Large intestine (tissue), 3 donors: ENCODE measurements around the gene LHPP. TPM values are rescaled to one million over a fixed set of nuclear protein-coding genes. Genes with fewer than 3 reads are reported as not detected.

Experiments used
- DNase-seq, 2 donors: peaks; one replicate each; pipeline versions ENCODE4 v3.0.0 to v3.0.0-alpha.2; 2013
- H3K27ac ChIP-seq: one replicate; pipeline ENCODE4 v1.5.1; 2013; ENCODE audit warnings: low read length
- H3K27me3 ChIP-seq: 2 replicates; pipeline ENCODE4 v1.6.1; 2013; ENCODE audit warnings: low read length; ENCODE audit not compliant: control insufficient read depth, insufficient read depth
- H3K36me3 ChIP-seq: 2 replicates; pipeline ENCODE4 v1.6.1; 2013; ENCODE audit warnings: low read length; ENCODE audit not compliant: control insufficient read depth, insufficient read depth
- H3K4me1 ChIP-seq: one replicate; pipeline ENCODE4 v1.6.1; 2013; ENCODE audit warnings: low read length; ENCODE audit not compliant: control insufficient read depth, insufficient read depth
- H3K4me3 ChIP-seq: one replicate; pipeline ENCODE4 v1.5.1; 2013; ENCODE audit warnings: low read length
- H3K9me3 ChIP-seq: one replicate; pipeline ENCODE4 v1.6.1; 2013; ENCODE audit warnings: mild to moderate bottlenecking, low read depth, low read length, moderate library complexity; ENCODE audit not compliant: control insufficient read depth
- WGBS: methylation state at CpG from one replicate; pipeline ENCODE4 v1.1.5; 2013; ENCODE audit warnings: low lambda C conversion rate; ENCODE audit not compliant: insufficient coverage; 5-methylcytosine and 5-hydroxymethylcytosine counted together
- polyA plus RNA-seq: library from polyadenylated mRNA; unstranded; fragments of 120-200 nt; gene quantifications from one replicate; pipeline ENCODE4 v1.2.1, GENCODE V29; 2013

LHPP gene
- polyA plus RNA-seq, 1 donor = 40.7 TPM

DNA sequence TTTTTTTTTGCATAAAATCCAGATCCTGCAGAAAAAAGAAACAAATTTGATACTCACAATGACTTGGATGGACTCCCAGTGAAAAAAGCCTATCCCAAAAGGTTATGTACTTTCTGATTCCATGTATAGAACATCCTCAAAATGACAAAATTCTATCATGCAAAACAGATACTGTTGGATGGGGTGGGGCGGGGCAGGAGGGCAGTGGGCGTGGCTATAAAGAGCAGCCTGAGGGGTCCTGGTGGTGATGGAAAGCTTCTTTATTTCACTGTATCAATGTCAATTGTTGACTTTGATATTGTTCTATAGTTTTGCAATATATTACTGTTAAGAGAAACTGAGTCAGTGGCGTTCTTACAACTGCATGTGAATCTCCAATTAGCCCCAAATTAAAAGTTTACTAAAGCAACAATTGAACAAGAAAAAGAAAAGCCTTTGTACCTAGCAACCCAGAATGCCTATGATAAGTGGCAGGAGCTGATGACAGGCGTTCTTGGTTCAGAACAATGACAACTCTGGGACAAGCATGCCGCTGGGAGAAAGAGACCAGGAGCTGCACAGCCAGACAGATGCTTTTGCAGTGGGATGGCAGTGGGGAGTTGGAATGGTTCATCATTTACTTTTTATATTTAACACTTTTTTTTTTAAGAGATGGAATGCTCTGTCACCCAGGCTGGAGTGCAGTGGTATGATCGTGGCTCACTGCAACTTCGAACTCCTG lies 101.9 kb downstream of the LHPP start:
- Histone ChIP-seq H3K27me3 (no peaks in the 10 kb centered on the region), H3K4me1 (no peaks in the 10 kb centered on the region), H3K36me3 (peaks cover 2% of the 10 kb centered on the region), H3K27ac (no peak overlapping the region), H3K9me3 (no peaks in the 10 kb centered on the region), H3K4me3 (no peak overlapping the region)
- DNase-seq = no peak
- WGBS = 100% methylated on average over 1 of the region's 7 CpGs

DNA sequence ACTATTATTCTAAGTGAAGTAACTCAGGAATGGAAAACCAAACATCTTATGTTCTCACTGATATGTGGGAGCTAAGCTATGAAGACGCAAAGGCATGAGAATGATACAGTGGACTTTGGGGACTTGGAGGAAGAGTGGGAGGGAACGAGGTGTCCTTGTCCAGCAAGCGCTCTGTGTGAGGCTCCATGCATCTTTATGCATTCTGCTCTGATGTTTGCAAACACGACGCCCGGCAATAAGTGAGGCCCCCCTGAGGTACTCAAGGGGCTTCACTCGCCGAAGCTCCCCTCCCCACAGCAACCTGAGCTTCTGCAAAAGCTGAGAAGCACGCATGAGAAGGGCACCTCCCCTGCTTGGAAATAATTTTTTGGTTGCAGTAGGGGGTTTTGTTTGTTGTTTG lies 103.3 kb downstream of the LHPP start:
- Histone ChIP-seq H3K9me3 (no peaks in the 10 kb centered on the region), H3K36me3 (no peaks in the 10 kb centered on the region), H3K4me3 (no peak overlapping the region), H3K4me1 (no peaks in the 10 kb centered on the region), H3K27me3 (no peaks in the 10 kb centered on the region), H3K27ac (no peak overlapping the region)
- no CpG with 5 or more reads among the region's 9 CpGs for whole genome bisulfite sequencing
- no peak for DNase-seq

DNA sequence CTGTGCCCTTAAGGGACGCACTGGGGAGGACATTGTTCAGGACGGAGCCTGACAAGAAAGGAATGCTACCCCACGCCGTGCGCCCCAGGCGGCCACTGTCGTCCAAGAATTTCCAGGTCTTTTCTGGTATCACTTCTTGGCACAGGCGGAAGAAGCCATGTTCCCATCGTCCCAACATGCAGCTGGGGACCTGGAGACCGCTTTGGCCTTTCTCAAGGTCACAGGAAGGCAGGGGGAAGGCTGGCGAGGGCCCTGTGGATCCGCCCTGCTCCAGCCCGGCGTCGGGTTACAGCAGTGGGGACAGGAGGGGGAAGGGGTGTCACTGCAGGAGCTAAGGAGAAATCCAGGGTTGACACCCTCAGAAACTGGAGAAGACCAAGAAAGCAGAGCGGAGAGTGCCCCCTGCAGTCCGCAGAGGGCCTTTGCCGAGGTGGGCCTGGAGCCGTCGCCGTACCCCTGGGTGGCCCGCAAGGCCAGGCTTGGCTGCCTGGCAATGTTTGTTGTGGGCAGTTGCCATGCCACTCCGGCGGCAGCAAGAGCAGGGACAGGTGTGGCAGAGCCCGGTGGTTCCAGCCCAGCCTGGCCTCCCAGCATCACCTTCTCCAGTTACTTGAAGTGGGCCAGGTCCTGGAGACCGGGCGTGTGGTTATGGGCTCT lies 104.1 kb downstream of the LHPP start:
- H3K4me1 ChIP-seq = no peaks in the 10 kb centered on the region
- no CpG with 5 or more reads among the region's 27 CpGs for WGBS
- no peaks in the 10 kb centered on the region for H3K27me3 ChIP-seq
- DNase-seq = no peak
- H3K27ac ChIP-seq = no peak overlapping the region
- H3K9me3 ChIP-seq = no peaks in the 10 kb centered on the region
- H3K4me3 ChIP-seq = no peak overlapping the region
- H3K36me3 ChIP-seq = no peaks in the 10 kb centered on the region

DNA sequence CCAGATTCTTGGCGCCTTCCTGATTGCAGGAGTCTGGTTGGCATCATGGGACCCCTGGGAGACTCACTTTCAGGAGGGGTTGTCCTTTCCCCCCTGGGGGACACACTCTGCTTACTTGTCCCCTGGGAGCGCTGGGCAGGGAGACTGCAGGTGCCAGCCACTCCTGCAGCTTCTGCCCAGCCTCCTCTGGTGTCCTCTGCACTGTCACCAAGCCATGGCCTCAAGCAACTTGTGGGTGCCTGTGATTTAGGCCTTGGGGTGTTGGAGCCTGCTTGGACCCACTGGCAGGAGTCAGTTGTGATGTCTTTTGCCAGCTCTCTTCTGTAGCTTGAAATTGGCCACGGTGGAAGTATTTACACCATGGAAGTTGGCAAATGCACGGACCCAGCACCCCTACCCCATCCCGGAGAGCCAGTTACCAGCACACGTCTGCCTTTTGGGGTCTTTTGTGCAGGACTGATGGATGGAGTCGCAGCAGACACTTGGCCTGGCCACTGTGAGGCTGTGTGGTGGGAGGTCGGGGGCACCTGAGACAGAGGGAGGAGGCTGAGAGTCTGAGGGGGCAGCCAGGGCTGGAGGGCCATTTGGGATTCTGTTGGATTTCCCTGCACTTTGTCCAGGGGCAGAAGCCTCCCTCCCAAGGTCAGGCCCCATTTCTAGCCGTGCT lies 104.7 kb downstream of the LHPP start:
- no peaks in the 10 kb centered on the region for H3K27me3 ChIP-seq
- no CpG with 5 or more reads among the region's 9 CpGs for whole genome bisulfite sequencing
- no peak overlapping the region for H3K27ac ChIP-seq
- no peaks in the 10 kb centered on the region for H3K36me3 ChIP-seq
- DNase-seq = no peak
- H3K4me1 ChIP-seq = no peaks in the 10 kb centered on the region
- no peaks in the 10 kb centered on the region for H3K9me3 ChIP-seq
- H3K4me3 ChIP-seq = no peak overlapping the region

DNA sequence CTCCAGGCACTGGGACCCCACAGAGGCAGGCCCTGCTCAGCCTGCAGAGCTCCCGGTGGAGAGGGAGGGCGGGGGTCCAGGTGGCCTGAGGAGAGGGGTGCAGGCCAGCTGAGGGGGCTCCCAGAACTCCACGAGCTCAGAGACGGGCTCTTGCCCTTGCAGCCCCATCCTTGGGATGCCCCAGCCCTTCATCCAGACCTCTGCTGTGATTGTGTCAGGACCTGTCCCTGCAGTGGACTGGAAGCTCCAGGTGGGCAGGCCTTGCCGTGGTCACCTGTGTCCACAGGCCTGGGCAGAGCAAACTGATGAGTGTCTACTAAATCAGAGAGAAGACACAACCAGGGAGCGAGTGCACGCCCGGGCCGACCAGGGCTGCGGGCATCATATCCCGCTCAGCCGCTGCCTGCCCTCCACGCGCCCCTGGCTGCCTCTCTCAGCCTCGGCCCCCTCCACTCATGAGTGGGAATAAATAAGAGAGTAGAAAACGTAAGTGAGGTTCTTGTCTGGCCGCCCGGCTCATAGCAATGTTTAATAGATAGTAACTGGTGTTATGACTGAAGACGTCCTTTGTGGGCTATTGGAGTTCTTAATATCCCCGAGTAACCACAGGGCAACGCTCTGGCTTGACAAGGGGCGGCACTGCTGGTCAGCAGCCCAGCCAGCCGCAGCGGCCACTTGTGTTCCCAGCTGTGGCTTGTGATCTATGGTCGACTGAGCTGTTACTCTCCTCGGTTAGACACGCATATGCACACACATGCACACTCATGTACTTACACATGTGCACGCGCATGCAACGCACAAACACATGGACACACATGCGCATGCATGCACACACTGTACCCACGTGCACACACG lies 105.6 kb downstream of the LHPP start:
- WGBS = 97% methylated on average over 5 of the region's 33 CpGs
- DNase-seq = no peak

DNA sequence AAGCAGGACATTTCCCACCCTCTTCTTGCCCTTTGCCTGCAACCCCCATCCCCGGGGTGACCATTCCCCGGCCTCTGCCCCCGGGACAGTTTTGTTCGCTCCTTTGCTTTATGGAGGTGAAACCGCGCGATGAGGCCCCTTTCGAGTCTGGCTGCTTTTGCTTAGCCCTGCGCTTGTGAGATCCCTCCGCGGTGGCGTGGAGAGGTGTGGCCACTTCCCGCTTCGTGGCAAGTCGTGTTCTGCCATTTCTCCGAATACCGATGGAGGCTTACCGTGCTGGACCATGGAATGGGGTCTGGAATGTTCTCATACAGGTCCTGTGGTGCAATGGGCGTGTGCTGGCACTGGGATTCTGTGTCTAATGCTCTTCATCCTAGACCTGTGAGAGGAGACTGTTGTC lies 106.7 kb downstream of the LHPP start:
- no peak overlapping the region for H3K4me3 ChIP-seq
- DNase-seq = no peak
- no peaks in the 10 kb centered on the region for H3K27me3 ChIP-seq
- WGBS = no CpG with 5 or more reads among the region's 19 CpGs
- no peaks in the 10 kb centered on the region for H3K4me1 ChIP-seq
- no peaks in the 10 kb centered on the region for H3K36me3 ChIP-seq
- no peak overlapping the region for H3K27ac ChIP-seq
- H3K9me3 ChIP-seq = no peaks in the 10 kb centered on the region

More for the DNA sequence above, 105.6 kb downstream of the LHPP start:
- Histone ChIP-seq H3K27me3 (no peaks in the 10 kb centered on the region), H3K4me3 (no peak overlapping the region), H3K9me3 (no peaks in the 10 kb centered on the region), H3K4me1 (no peaks in the 10 kb centered on the region), H3K36me3 (no peaks in the 10 kb centered on the region), H3K27ac (no peak overlapping the region)

DNA sequence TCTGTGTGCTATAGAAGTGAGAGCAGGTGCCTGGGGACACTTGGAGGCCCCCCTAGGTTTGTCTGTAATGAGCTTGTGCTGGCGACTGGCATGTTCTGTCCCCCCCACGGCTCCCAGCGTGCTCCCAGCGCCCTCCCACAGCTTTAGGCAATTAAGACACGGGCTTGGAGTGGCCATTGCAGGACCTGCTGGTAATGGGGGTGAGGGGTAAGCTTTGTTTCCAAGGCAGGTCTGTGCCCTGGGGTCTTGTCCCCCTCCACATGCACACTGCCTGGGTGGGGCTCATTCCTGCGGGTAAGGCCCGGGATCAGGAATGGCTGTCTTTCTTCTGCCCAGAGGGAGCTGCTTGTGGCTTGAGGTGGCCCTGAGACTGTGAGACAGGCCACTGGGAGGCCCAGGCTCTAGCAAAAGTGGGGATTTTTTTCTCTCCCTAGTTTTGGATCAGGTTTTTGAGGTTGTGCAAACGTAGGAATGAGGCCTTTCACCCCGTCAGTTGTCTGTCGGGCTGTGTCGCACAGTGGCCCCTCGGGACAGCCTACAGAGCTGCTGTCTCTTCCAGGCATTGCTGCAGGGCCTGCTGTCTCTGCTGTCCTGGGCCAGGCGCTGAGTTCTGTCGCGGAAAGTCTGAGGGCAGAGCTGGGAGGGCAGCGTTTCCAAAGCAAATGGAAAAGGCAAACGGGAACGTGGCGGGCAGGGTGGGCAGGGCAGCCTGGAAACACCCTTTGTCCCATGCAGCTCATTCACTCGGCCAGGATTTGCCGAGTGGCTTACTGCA lies 107.4 kb downstream of the LHPP start:
- no peak for DNase-seq
- H3K27me3 ChIP-seq = no peaks in the 10 kb centered on the region
- H3K36me3 ChIP-seq = no peaks in the 10 kb centered on the region
- no peaks in the 10 kb centered on the region for H3K4me1 ChIP-seq
- H3K4me3 ChIP-seq = no peak overlapping the region
- H3K9me3 ChIP-seq = no peaks in the 10 kb centered on the region
- 72% methylated on average over 5 of the region's 21 CpGs for WGBS
- no peak overlapping the region for H3K27ac ChIP-seq

DNA sequence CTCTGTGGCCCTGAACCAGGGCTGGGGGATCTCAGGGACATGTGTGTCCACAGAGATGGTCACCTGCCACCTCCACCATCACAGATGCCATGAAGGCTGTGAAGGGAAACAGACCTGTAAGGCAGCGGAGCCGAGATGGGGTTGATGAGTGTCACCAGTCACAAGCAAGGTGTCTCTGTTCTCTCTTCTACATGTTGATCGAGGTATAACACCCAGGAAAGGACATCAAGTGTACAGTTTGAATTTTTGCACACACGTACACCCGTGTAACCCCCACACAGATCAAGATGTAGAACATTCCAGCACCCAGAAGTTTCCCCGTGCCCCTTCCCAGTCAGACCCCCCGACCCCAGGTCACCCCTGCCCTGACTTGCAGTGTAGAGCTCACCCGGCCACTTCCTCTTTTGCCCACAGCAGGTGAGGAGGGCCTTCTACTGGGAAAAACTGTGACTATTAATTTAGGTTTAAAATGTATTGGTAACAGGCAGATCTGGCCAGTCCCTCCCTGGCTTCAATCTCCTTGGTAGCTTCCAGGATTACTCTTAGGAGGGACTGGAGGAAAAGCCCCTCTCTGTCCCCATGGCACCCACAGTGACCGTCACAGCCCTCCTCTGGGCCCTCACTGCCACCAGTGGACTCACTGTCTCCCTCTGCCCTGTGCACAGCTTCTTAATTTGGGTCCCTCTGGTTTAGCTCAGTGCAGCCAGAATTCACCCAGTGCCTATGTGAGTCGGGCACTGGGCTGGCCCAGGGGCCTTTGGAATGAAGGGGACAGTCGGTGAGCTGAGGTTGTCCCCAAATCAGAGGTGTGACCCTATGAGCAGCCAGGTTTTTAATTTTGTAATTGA lies 108.2 kb downstream of the LHPP start:
- Histone ChIP-seq H3K4me1 (no peaks in the 10 kb centered on the region), H3K27me3 (no peaks in the 10 kb centered on the region), H3K27ac (no peak overlapping the region), H3K36me3 (no peaks in the 10 kb centered on the region), H3K9me3 (no peaks in the 10 kb centered on the region), H3K4me3 (no peak overlapping the region)
- WGBS = no CpG with 5 or more reads among the region's 11 CpGs
- no peak for DNase-seq

DNA sequence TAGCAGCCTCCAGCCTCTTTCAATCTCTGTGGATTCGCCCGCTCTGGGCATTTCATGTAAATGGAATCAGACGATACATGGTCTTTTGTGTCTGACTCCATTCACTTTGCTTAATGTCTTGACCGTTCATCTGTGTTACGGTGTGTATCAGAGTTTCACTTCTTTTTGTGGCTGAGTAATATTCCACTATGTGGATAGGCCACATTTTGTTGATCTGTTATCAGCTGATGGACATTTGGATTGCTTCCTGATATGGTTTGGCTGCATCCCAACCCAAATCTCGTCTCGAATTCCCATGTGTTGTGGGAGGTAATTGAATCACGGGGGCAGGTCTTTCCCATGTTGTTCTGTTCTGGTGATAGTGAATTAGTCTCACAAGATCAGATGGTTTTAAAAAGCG lies 109.0 kb downstream of the LHPP start:
- Histone ChIP-seq H3K36me3 (no peaks in the 10 kb centered on the region), H3K27ac (no peak overlapping the region), H3K9me3 (no peaks in the 10 kb centered on the region), H3K27me3 (no peaks in the 10 kb centered on the region), H3K4me3 (no peak overlapping the region), H3K4me1 (no peaks in the 10 kb centered on the region)
- WGBS = 60% methylated on average over 1 of the region's 9 CpGs
- DNase-seq = no peak
